Cardiac atrium fibroblast (primary cell): Measurements from ENCODE around the gene LPXN. TPM values are rescaled to one million over a fixed set of nuclear protein-coding genes. Genes with fewer than 3 reads are reported as not detected.

ENCODE experiments used
- total RNA-seq: library from RNA; depleted of rRNA; stranded (reverse); fragments of >200 nt; gene quantifications from 2 replicates; pipeline ENCODE4 v1.2.3, GENCODE V29; 2015

Gene LPXN
- total RNA-seq, result 0.72 and 0.97 TPM in 2 replicates

GRCh38 chr11:58575377-58576020 lies at the start of gene LPXN:
Gene LPXN (minus strand): TSS chr11:58575856. CDS start chr11:58575772, 84 bp downstream.

GRCh38 chr11:58622344-58622743 lies 46.7 kb upstream of the LPXN start, which contains the start of gene CNTF:
Gene CNTF (plus strand): TSS chr11:58622665. CDS start chr11:58622753, 88 bp downstream.

GRCh38 chr11:58578635-58579191 lies 3.1 kb upstream of the LPXN start, which contains the start of gene ZFP91:
Gene ZFP91 (plus strand): TSS chr11:58579063. CDS start chr11:58579282, 219 bp downstream.

GRCh38 chr11:58508005-58508404 lies 67.7 kb downstream of the LPXN start, which contains the start of gene OR5B21:
Gene OR5B21 (minus strand): TSS chr11:58508105. CDS start chr11:58508105, 0 bp downstream.

Other genes starting within 250 kb of the LPXN start
- gene OR5B17, start 216.8 kb downstream of the LPXN start, total RNA-seq, result not detected in 2 replicates
- not detected in 2 replicates for gene OR5B3, start 169.0 kb downstream of the LPXN start, total RNA-seq
- not detected in 2 replicates for gene OR5B2, start 147.7 kb downstream of the LPXN start, total RNA-seq
- gene OR5B12, start 133.6 kb downstream of the LPXN start, total RNA-seq, result not detected in 2 replicates
- not detected in 2 replicates for gene OR5B21, start 67.8 kb downstream of the LPXN start, total RNA-seq
- gene ZFP91, start 3.2 kb upstream of the LPXN start, total RNA-seq, result 22.0 and 32.4 TPM in 2 replicates
- 1.3 and 1.6 TPM in 2 replicates for gene CNTF, start 46.8 kb upstream of the LPXN start, total RNA-seq
- gene GLYAT, start 156.1 kb upstream of the LPXN start, total RNA-seq, result not detected in 2 replicates